HG02588 (cell line): ENCODE results near the gene ST6GAL1.

Source experiments
- ATAC-seq: cut with Tn5 transposase; IDR thresholded peaks from one replicate; pipeline ENCODE4 v1.9.1; 2021; ENCODE audit warnings: mild to moderate bottlenecking, moderate library complexity; ENCODE audit not compliant: unreplicated experiment

ST6GAL1 gene

GRCh38 chr3:187102073-187102634 is 171.8 kb downstream of the ST6GAL1 start:
- no peak for ATAC-seq

- ATAC-seq = no peak
These were observed 172.9 kb downstream of the ST6GAL1 start for GRCh38 chr3:187103251-187103650.

- ATAC-seq = no peak
These were observed 174.0 kb downstream of the ST6GAL1 start for GRCh38 chr3:187104342-187104741.

- ATAC-seq = peak; percentile 61
These were observed 174.6 kb downstream of the ST6GAL1 start for GRCh38 chr3:187104933-187105332.

GRCh38 chr3:187105700-187106099 is 175.4 kb downstream of the ST6GAL1 start:
- no peak for ATAC-seq

- ATAC-seq = no peak
These were observed 177.7 kb downstream of the ST6GAL1 start for GRCh38 chr3:187107989-187108388.

GRCh38 chr3:187110156-187110555 is 179.8 kb downstream of the ST6GAL1 start:
- no peak for ATAC-seq

GRCh38 chr3:187112934-187113793 is 182.8 kb downstream of the ST6GAL1 start:
- no peak for ATAC-seq

- no peak for ATAC-seq
These were observed 184.2 kb downstream of the ST6GAL1 start for GRCh38 chr3:187114511-187114910.

- no peak for ATAC-seq
These were observed 190.0 kb downstream of the ST6GAL1 start for GRCh38 chr3:187120326-187120725.

GRCh38 chr3:187122261-187122660 is 191.9 kb downstream of the ST6GAL1 start:
- no peak for ATAC-seq

GRCh38 chr3:187125319-187126031 is 195.1 kb downstream of the ST6GAL1 start:
- peak; percentile 79 for ATAC-seq
